Measurements from ENCODE around the gene TUBA1C. TPM values are rescaled to one million over a fixed set of nuclear protein-coding genes. Genes with fewer than 3 reads are reported as not detected.
A peak's percentile ranks its signal among the peaks of the same experiment; 100 is the strongest.

The TUBA1C gene
- total and polyA plus RNA-seq, 2 of the 8 experiments (the other 6 are each of a cell fraction or from before 2014, with no cell fraction given), result 504 to 3,101 TPM

DNA sequence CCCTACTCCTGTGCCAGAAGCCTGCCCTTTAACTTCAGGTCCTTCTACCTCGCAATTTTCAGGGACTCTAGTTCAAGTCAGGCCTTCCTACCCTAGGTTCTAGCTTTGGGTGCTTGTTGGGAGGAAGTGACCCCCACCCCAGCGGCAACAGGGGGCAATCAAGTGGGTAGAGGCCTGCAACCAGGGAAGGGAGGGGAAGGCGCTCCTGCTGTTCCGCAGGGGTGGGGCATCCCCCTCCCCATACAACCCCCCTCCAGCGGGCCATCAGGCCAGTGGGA lies 29.9 kb downstream of the TUBA1C start:
- POLR2A ChIA-PET (ENCODE audit: partially characterized antibody), result interaction anchor here (0.9 to 5.0 kb wide), 12 partner anchors 10 to 164 kb away, joined by 3 to 48 read pairs (median 6); partner anchors contain the start of genes C1QL4, DNAJC22, TROAP and TUBA1B

More for the DNA sequence above, 29.9 kb downstream of the TUBA1C start:
- Histone ChIP-seq H2BK15ac (ENCODE audit: low read length) (no peak overlapping the region), H3K4me1 (replicated peaks in 1 of 4; ENCODE audit: control insufficient read depth in 3 of 4, insufficient read depth in 4 of 4, low read length in 3 of 4) (peaks cover 0 to 36% (median 17%) of the 10 kb centered on the region in 4 experiments; a peak in 6 of 7 replicates), H3K14ac (ENCODE audit: insufficient read length) (no peak overlapping the region), H2BK120ac (replicated peaks; ENCODE audit: low read depth, low read length) (no peak overlapping the region), H2AFZ (ENCODE audit: low read length) (no peak overlapping the region), H3K18ac (ENCODE audit: extremely low read depth, low read length) (no peak overlapping the region), H3K23me2 (ENCODE audit: low read depth, low read length) (peaks cover 11% of the 10 kb centered on the region; the same call in 1 of the 2 replicates), H4K20me1 (replicated peaks in 1 of 2; ENCODE audit: control insufficient read depth in 1 of 2, insufficient read depth in 2 of 2, low read length in 2 of 2) (peaks cover 2 to 20% of the 10 kb centered on the region in 2 experiments), H3K27me3 (replicated peaks in 1 of 4; ENCODE audit: control insufficient read depth in 3 of 4, extremely low read depth in 1 of 4, insufficient read depth in 3 of 4, low read length in 3 of 4) (peaks cover 50 to 72% (median 68%) of the 10 kb centered on the region in 4 experiments), H2BK12ac (ENCODE audit: low read depth, low read length) (no peak overlapping the region), H4K8ac (ENCODE audit: extremely low read depth, insufficient read depth, low read length) (no peak overlapping the region), H3K9me3 (ENCODE audit: insufficient read depth in 2 of 2, low read depth in 1 of 2, low read length in 1 of 2) (no peaks in the 10 kb centered on the region), H3K79me1 (ENCODE audit: low read depth, low read length) (no peaks in the 10 kb centered on the region), H3K4me2 (ENCODE audit: insufficient read depth in 1 of 2, low read depth in 2 of 2, low read length in 2 of 2) (peak overlapping the region; percentile 48 to 80; a peak in 3 of 4 replicates), H3K36me3 (ENCODE audit: control insufficient read depth in 2 of 4, insufficient read depth in 4 of 4, low read length in 3 of 4) (no peaks in the 10 kb centered on the region), H3K9ac (replicated peaks in 1 of 4; ENCODE audit: extremely low read depth in 1 of 4, low read depth in 3 of 4, low read length in 3 of 4) (no peak overlapping the region), H2BK5ac (ENCODE audit: low read depth, low read length) (no peak overlapping the region), H3K27ac (ENCODE audit: low read depth, low read length) (no peak overlapping the region), H3K23ac (ENCODE audit: insufficient read length) (no peak overlapping the region), H2BK20ac (ENCODE audit: low read length) (no peak overlapping the region), H3K4ac (replicated peaks; ENCODE audit: insufficient read length, low read depth, low read length) (no peak overlapping the region), H3K79me2 (ENCODE audit: control insufficient read depth in 1 of 2, insufficient read depth in 2 of 2, low read length in 2 of 2) (no peaks in the 10 kb centered on the region), H3K56ac (replicated peaks; ENCODE audit: insufficient read length, low read depth, low read length) (no peak overlapping the region), H4K91ac (replicated peaks; ENCODE audit: insufficient read length, low read length) (no peak overlapping the region), H3K4me3 (ENCODE audit: extremely low read depth in 1 of 4, insufficient read depth in 2 of 4, low read depth in 3 of 4, low read length in 4 of 4) (peak overlapping the region in 1 of 4 experiments; percentile 55; a peak in 4 of 8 replicates), H2AK5ac (ENCODE audit: low read depth, low read length) (no peak overlapping the region), H4K5ac (ENCODE audit: insufficient read length, low read depth, low read length) (no peak overlapping the region)
- DNase-seq (ENCODE audit: low read depth in 1 of 2, low spot score in 2 of 2) (no peak), FAIRE-seq (no peak)
- CTCF ChIA-PET (ENCODE audit: partially characterized antibody), result interaction anchor here (0.6 to 14.4 kb wide), 24 partner anchors 10 to 530 kb away, joined by 3 to 276 read pairs (median 4); partner anchors contain the start of genes C1QL4, DNAJC22, KCNH3 and TROAP
- 17% methylated on average over 2 of the region's 5 CpGs; no CpG with 5 or more reads in 1 of the 2 experiments for WGBS, 2 experiments (ENCODE audit: extremely low coverage in 1 of 2, insufficient coverage in 1 of 2, insufficient read length in 1 of 2, insufficient replicate concordance in 2 of 2, low coverage in 1 of 2, low lambda C conversion rate in 2 of 2, missing lambda C conversion rate in 1 of 2)
- TF ChIP-seq KDM1A (IDR thresholded peaks at IDR 0.05; ENCODE audit: borderline replicate concordance, low read length), result no peak
- TF ChIP-seq CHD2 (IDR thresholded peaks at IDR 0.05; ENCODE audit: low read length), result no peak
- TF ChIP-seq ZNF274 (IDR thresholded peaks at IDR 0.05; ENCODE audit: borderline replicate concordance, extremely low read depth, low read length), result no peak
- no peak for TF ChIP-seq HDAC6 (IDR thresholded peaks at IDR 0.05; ENCODE audit: low read depth, low read length)
- TF ChIP-seq SP2 (IDR thresholded peaks at IDR 0.05; ENCODE audit: low read length), result no peak
- no peak for TF ChIP-seq POLR2A (IDR thresholded peaks at IDR 0.05; ENCODE audit: control extremely low read depth in 1 of 2, low read depth in 2 of 2, low read length in 2 of 2)
- TF ChIP-seq SAP30 (IDR thresholded peaks at IDR 0.05; ENCODE audit: insufficient read depth, insufficient replicate concordance, low read length), result no peak
- TF ChIP-seq RNF2 (IDR thresholded peaks at IDR 0.05; ENCODE audit: borderline replicate concordance, low read depth, low read length, missing control alignments, poor library complexity, severe bottlenecking), result no peak

Data from H1 (cell line).